Measurements from ENCODE around the gene HSF5. TPM values are rescaled to one million over a fixed set of nuclear protein-coding genes. Genes with fewer than 3 reads are reported as not detected.

Gene HSF5
- total and polyA plus RNA-seq, 2 of the 4 experiments (the other 2 are of a cell fraction), result not detected

DNA sequence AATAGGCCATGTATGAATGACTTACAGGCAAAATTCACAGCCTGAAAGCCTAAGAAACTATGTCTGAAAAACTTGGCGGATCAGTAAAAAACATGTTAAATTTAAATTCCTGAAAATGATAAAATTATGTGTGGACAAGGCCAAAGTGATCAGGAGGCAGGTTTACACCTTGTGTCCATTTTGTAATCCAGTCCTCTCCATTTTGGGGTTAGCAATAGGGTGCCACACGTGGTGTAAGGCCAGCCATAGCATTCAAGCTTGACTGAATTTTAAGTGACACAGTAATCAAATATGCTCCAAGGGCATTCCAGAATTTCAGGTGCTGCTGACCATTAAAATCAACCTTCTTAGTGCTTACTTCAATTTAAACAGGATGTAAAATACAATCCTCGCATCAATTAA, 73.6 kb downstream of the HSF5 start:
- ChIA-PET CTCF (no interaction called here), POLR2A (ENCODE audit: unreplicated experiment) (interaction anchor here (0.7 kb wide), 1 partner anchor 63 kb away, joined by 3 read pairs; the partner anchor contains the start of gene SUPT4H1)
- Histone ChIP-seq H3K4me1 (ENCODE audit: control insufficient read depth, insufficient read depth, low read length) (no peaks in the 10 kb centered on the region), H3K9me1 (ENCODE audit: insufficient read depth, low read length) (no peaks in the 10 kb centered on the region), H3K4ac (ENCODE audit: low read depth, low read length) (no peak overlapping the region), H3K36me3 (ENCODE audit: control insufficient read depth, insufficient read depth, low read length) (no peaks in the 10 kb centered on the region), H3K9me3 (ENCODE audit: control insufficient read depth, insufficient read depth, low read length) (no peaks in the 10 kb centered on the region), H2AFZ (replicated peaks; ENCODE audit: low read length, poor library complexity) (no peak overlapping the region), H2AK9ac (replicated peaks; ENCODE audit: low read depth, low read length, poor library complexity) (no peak overlapping the region), H2BK120ac (ENCODE audit: low read depth, low read length) (no peak overlapping the region), H3K27me3 (ENCODE audit: control insufficient read depth, insufficient read depth, low read length) (peaks cover 15% of the 10 kb centered on the region), H4K20me1 (ENCODE audit: insufficient read depth, low read length) (no peaks in the 10 kb centered on the region), H3K4me3 (ENCODE audit: insufficient read depth, low read depth, low read length) (no peak overlapping the region), H2BK5ac (ENCODE audit: low read depth, low read length, poor library complexity, severe bottlenecking) (no peak overlapping the region), H4K91ac (ENCODE audit: insufficient read depth, low read depth, low read length) (no peak overlapping the region), H3K4me2 (ENCODE audit: low read depth, low read length) (no peak overlapping the region), H3K79me1 (ENCODE audit: low read depth in 1 of 2, low read length in 2 of 2) (no peaks in the 10 kb centered on the region), H3K9ac (ENCODE audit: low read depth, low read length) (no peak overlapping the region), H2BK20ac (ENCODE audit: low read depth, low read length) (no peak overlapping the region), H3K27ac (ENCODE audit: insufficient read depth, low read length) (no peak overlapping the region), H3K56ac (ENCODE audit: extremely low read depth, insufficient read depth, low read length) (no peak overlapping the region), H3K14ac (replicated peaks; ENCODE audit: low read depth, low read length) (no peak overlapping the region), H4K8ac (ENCODE audit: low read depth in 2 of 2, low read length in 2 of 2) (no peak overlapping the region), H2AK5ac (ENCODE audit: low read depth, low read length) (no peak overlapping the region), H4K5ac (ENCODE audit: low read depth, low read length) (no peak overlapping the region), H3K18ac (ENCODE audit: low read depth, low read length) (no peak overlapping the region), H2BK15ac (ENCODE audit: low read depth, low read length) (no peak overlapping the region), H3K23ac (ENCODE audit: low read depth, low read length) (no peak overlapping the region)
- DNase-seq (no peak), ATAC-seq (ENCODE audit: low read depth) (no peak)
- intact Hi-C loops (cut with micrococcal nuclease) (no loop called here), in situ Hi-C loops (cut with MboI; ENCODE audit: low sequenced_read_pairs) (no loop called here), dilution Hi-C loops (cut with HindIII; ENCODE audit: low sequenced_read_pairs, unreplicated experiment) (no loop called here)
- 67% methylated on average over 1 of the region's 3 CpGs; no CpG with 5 or more reads in 1 of the 2 experiments for WGBS, 2 experiments (ENCODE audit: extremely low coverage in 2 of 2, insufficient read length in 1 of 2)
- no peak for TF ChIP-seq MAFK (IDR thresholded peaks at IDR 0.05; ENCODE audit: low read depth, low read length)
- TF ChIP-seq BHLHE40 (IDR thresholded peaks at IDR 0.05; ENCODE audit: low read depth, low read length), result no peak
- TF ChIP-seq POLR2A (IDR thresholded peaks at IDR 0.05; ENCODE audit: low read depth, low read length), result no peak
- TF ChIP-seq NFE2L2 (IDR thresholded peaks at IDR 0.05; ENCODE audit: low read depth, low read length), result no peak
- no peak for TF ChIP-seq SMC3 (IDR thresholded peaks at IDR 0.05; ENCODE audit: low read depth, low read length)
- TF ChIP-seq RFX5 (IDR thresholded peaks at IDR 0.05; ENCODE audit: low read depth, low read length), result no peak
- TF ChIP-seq RAD21 (IDR thresholded peaks at IDR 0.05; ENCODE audit: low read length), result no peak
- no peak for TF ChIP-seq MAZ (IDR thresholded peaks at IDR 0.05; ENCODE audit: borderline replicate concordance, low read depth, low read length)
- TF ChIP-seq RCOR1 (IDR thresholded peaks at IDR 0.05; ENCODE audit: insufficient replicate concordance, low read length), result no peak
- no peak for TF ChIP-seq CHD1 (IDR thresholded peaks at IDR 0.05; ENCODE audit: low read depth, low read length)
- TF ChIP-seq MXI1 (IDR thresholded peaks at IDR 0.05; ENCODE audit: borderline replicate concordance, low read depth, low read length), result no peak
- no peak for TF ChIP-seq USF2 (IDR thresholded peaks at IDR 0.05; ENCODE audit: low read depth, low read length)
- BruUV-seq (replicated peaks), result no TSS peak

Data from IMR-90 (cell line).